K562 (cell line): ENCODE data around the gene CPT1A. TPM values are rescaled to one million over a fixed set of nuclear protein-coding genes. Genes with fewer than 3 reads are reported as not detected.

Experiments used
- ATAC-seq: fragments of 200-7000 bp; cut with Tn5 transposase; 3 replicates; pipeline ENCODE4 v1.9.1; 2020; ENCODE audit warnings: moderate library complexity
- BruUV-seq: library from RNA; stranded (reverse); fragments of 400-500 nt; replicated peaks from 2 replicates; lab custom pipeline; 2021; lab: Mats Ljungman, UMichigan
- CTCF ChIA-PET: fragments of 300-600 bp; formaldehyde crosslinking; extraction: SDS; loops from one replicate; lab custom pipeline; 2021; ENCODE audit warnings: low intra/inter-chr PET ratio; lab: Yijun Ruan, JAX
- POLR2A ChIA-PET: fragments of 300-600, 350-650 bp; sonication (Branson Sonifier 250); formaldehyde crosslinking; extraction: SDS; loops from one replicate; lab custom pipeline; 2021; ENCODE audit warnings: antibody characterized with exemption, inconsistent platforms; lab: Yijun Ruan, JAX
- DNase-seq, 4 experiments: peaks; one replicate each; pipeline versions ENCODE4 v3.0.0 to v3.0.0-alpha.2; 2011 to 2018; ENCODE audit warnings: low spot score in 3 of 4, mixed read lengths in 3 of 4; ENCODE audit errors: extremely low read depth in 1 of 4
- FAIRE-seq: peaks from 2 replicates; lab custom pipeline; 2011; peaks lifted over from hg19 to GRCh38; lab: Jason Lieb, UNC
- H2AFZ ChIP-seq: 2 replicates; pipeline ENCODE4 v1.6.0; 2011; ENCODE audit warnings: low read depth, low read length, control low read depth, inconsistent platforms
- H3K27ac ChIP-seq: fragments of 200-600 bp; 3 replicates; pipeline ENCODE4 v1.8.0; 2011; ENCODE audit warnings: low read depth, mild to moderate bottlenecking, control low read depth, inconsistent platforms, low read length, moderate library complexity, mixed read lengths; ENCODE audit errors: extremely low read depth
- H3K27me3 ChIP-seq, 2 experiments: fragments of 300-600 bp in 1 of 2; 2 replicates in 1 of 2; 3 replicates in 1 of 2; pipeline versions ENCODE4 v1.6.0 to v1.8.0; 2011; ENCODE audit warnings: inconsistent platforms in 2 of 2, low read length in 2 of 2, mild to moderate bottlenecking in 1 of 2, mixed read lengths in 1 of 2, moderate library complexity in 1 of 2; ENCODE audit not compliant: control insufficient read depth in 2 of 2, insufficient read depth in 2 of 2
- H3K36me3 ChIP-seq: fragments of 300-600 bp; 3 replicates; pipeline ENCODE4 v1.8.0; 2011; ENCODE audit warnings: mild to moderate bottlenecking, low read length, inconsistent platforms; ENCODE audit not compliant: control insufficient read depth, insufficient read depth
- H3K4me1 ChIP-seq, 2 experiments: fragments of 200-600 bp in 1 of 2; replicated peaks in 1 of 2; 2 replicates in 1 of 2; 3 replicates in 1 of 2; pipeline versions ENCODE4 v1.5.1 to v1.8.0; 2011; ENCODE audit warnings: inconsistent platforms in 2 of 2, low read length in 2 of 2, mild to moderate bottlenecking in 1 of 2, mixed read lengths in 1 of 2, moderate library complexity in 1 of 2; ENCODE audit not compliant: control insufficient read depth in 2 of 2, insufficient read depth in 2 of 2
- H3K4me2 ChIP-seq: 2 replicates; pipeline ENCODE4 v1.6.1; 2011; ENCODE audit warnings: low read length, control low read depth, inconsistent platforms, mixed read lengths; ENCODE audit not compliant: insufficient read depth
- H3K4me3 ChIP-seq: fragments of 200-600 bp; sonication (generic), shearing (Covaris generic); 2 replicates; pipeline ENCODE4 v1.5.1; 2016; ENCODE audit warnings: control low read depth, inconsistent platforms
- H3K79me2 ChIP-seq: fragments of 200-600 bp; 3 replicates; pipeline ENCODE4 v1.8.0; 2011; ENCODE audit warnings: low read length, inconsistent platforms; ENCODE audit not compliant: control insufficient read depth, insufficient read depth
- H3K9ac ChIP-seq, 2 experiments: 2 replicates each; pipeline versions ENCODE4 v1.6.0 to v1.6.1; 2011; ENCODE audit warnings: low read depth in 2 of 2, low read length in 2 of 2, control low read depth in 1 of 2, inconsistent platforms in 1 of 2, mild to moderate bottlenecking in 1 of 2, mixed read lengths in 1 of 2; ENCODE audit not compliant: insufficient read depth in 1 of 2
- H3K9me1 ChIP-seq: one replicate; pipeline ENCODE4 v1.6.0; 2011; ENCODE audit warnings: inconsistent platforms, mild to moderate bottlenecking, low read length, moderate library complexity; ENCODE audit not compliant: control insufficient read depth, insufficient read depth
- H3K9me3 ChIP-seq: replicated peaks from 2 replicates; pipeline ENCODE4 v1.5.1; 2011; ENCODE audit warnings: low read depth, low read length, inconsistent platforms; ENCODE audit not compliant: control insufficient read depth, insufficient read depth
- H4K20me1 ChIP-seq: replicated peaks from 2 replicates; pipeline ENCODE4 v1.6.1; 2011; ENCODE audit warnings: low read length, inconsistent platforms, mixed read lengths; ENCODE audit not compliant: control insufficient read depth, insufficient read depth
- POLR2A ChIP-seq: fragments of 450-650 bp; conservative IDR thresholded peaks from 2 replicates; pipeline ENCODE4 v1.6.1; 2016
- POLR2G ChIP-seq: fragments of 200-400 bp; formaldehyde crosslinking; IDR thresholded peaks from 2 replicates; pipeline ENCODE4 v1.6.1; 2017; ENCODE audit warnings: low read depth, mild to moderate bottlenecking, antibody characterized with exemption, low read length, moderate library complexity
- RBFOX2 ChIP-seq: fragments of 200-400 bp; formaldehyde crosslinking; IDR thresholded peaks from 2 replicates; pipeline ENCODE4 v1.6.1; 2017; ENCODE audit warnings: low read depth, mild to moderate bottlenecking, low read length, moderate library complexity
- SPI1 ChIP-seq: IDR thresholded peaks from 2 replicates; pipeline ENCODE4 v1.6.1; 2011; ENCODE audit warnings: low read depth, low read length, control low read depth, borderline replicate concordance
- SUPT5H ChIP-seq: fragments of 450-650 bp; IDR thresholded peaks from 2 replicates; pipeline ENCODE4 v1.6.1; 2016
- ZNF24 ChIP-seq: fragments of 450-650 bp; IDR thresholded peaks from 2 replicates; pipeline ENCODE4 v1.6.1; 2016
- WGBS: fragments of 100-300 bp; shearing (Covaris generic); methylation state at CpG from one replicate; pipeline ENCODE4 v1.1.6; 2016; ENCODE audit warnings: low coverage, mixed read lengths; ENCODE audit not compliant: insufficient coverage; ENCODE audit errors: missing lambda C conversion rate; 5-methylcytosine and 5-hydroxymethylcytosine counted together
- in situ Hi-C: fragments of 300-500 bp; cut with MboI; formaldehyde crosslinking; loops from 4 replicates; pipeline ENCODE4 v1.15.0; 2018; ENCODE audit warnings: inconsistent platforms, mixed read lengths
- intact Hi-C: fragments of 100-400 bp; cut with micrococcal nuclease; formaldehyde crosslinking; loops from 2 replicates; pipeline ENCODE4 v1.14.2; 2022
- polyA plus RNA-seq, 8 experiments: library from polyadenylated mRNA; depleted of rRNA in 4 of 8; stranded (reverse) in 5 of 8; unstranded in 3 of 8; fragments of >200 nt; fragmentation: Nextera tagmentation in 2 of 8; fragmentation: Illumina TruSeq in 1 of 8; extraction: Ambion mirVana in 2 of 8; extraction: Trizol in 1 of 8; gene quantifications; 2 replicates each; pipeline versions ENCODE4 v1.2.1 to v1.2.3, GENCODE V29; 2011 to 2014; ENCODE audit warnings: inconsistent platforms in 1 of 8, missing spikeins in 1 of 8
- total RNA-seq, 7 experiments: library from RNA; depleted of rRNA in 6 of 7; stranded (reverse); fragments of >200 nt in 6 of 7; fragmentation: Illumina TruSeq in 2 of 7; extraction: Trizol in 2 of 7; gene quantifications; 2 replicates each; pipeline versions ENCODE4 v1.2.1 to v1.2.3, GENCODE V29; 2011 to 2021; ENCODE audit warnings: low replicate concordance in 1 of 7
- TF ChIP-seq, protein P1 (sequence below): sonication (generic); formaldehyde crosslinking; IDR thresholded peaks from 2 replicates; pipeline ENCODE4 v1.8.0; 2022; ENCODE audit warnings: mild to moderate bottlenecking, missing genetic modification reagents
- TF ChIP-seq, protein P2 (sequence below): sonication (generic); formaldehyde crosslinking; IDR thresholded peaks from 2 replicates; pipeline ENCODE4 v1.8.1; 2023; ENCODE audit warnings: mild to moderate bottlenecking, missing genetic modification reagents

Gene CPT1A
- total and polyA plus RNA-seq, 9 of the 15 experiments (the other 6 are each of a cell fraction or from before 2014, with no cell fraction given): 2.6 to 29.1 (median 12.3) TPM

- Histone ChIP-seq H2AFZ (no peak overlapping the region), H3K4me3 (no peak overlapping the region), H3K36me3 (peaks cover 58% of the 10 kb centered on the region; the same call in 2 of the 3 replicates), H3K79me2 (no peaks in the 10 kb centered on the region), H3K27me3 (no peaks in the 10 kb centered on the region), H4K20me1 (no peaks in the 10 kb centered on the region), H3K4me2 (no peak overlapping the region), H3K4me1 (peaks cover 0 to 14% of the 10 kb centered on the region in 2 experiments; a peak in 2 of 5 replicates), H3K27ac (no peak overlapping the region), H3K9ac (peak overlapping the region in 1 of 2 experiments; percentile 52; a peak in 2 of 4 replicates), H3K9me3 (no peaks in the 10 kb centered on the region), H3K9me1 (no peaks in the 10 kb centered on the region)
- intact Hi-C loops (no loop called here), in situ Hi-C loops (no loop called here)
- no peak for DNase-seq
- WGBS: 89% methylated on average over 17 of the region's 17 CpGs
- CTCF ChIA-PET: no interaction called here
- no peak for FAIRE-seq
- TF ChIP-seq POLR2G: peak; percentile 28
- TF ChIP-seq, protein P1, sequence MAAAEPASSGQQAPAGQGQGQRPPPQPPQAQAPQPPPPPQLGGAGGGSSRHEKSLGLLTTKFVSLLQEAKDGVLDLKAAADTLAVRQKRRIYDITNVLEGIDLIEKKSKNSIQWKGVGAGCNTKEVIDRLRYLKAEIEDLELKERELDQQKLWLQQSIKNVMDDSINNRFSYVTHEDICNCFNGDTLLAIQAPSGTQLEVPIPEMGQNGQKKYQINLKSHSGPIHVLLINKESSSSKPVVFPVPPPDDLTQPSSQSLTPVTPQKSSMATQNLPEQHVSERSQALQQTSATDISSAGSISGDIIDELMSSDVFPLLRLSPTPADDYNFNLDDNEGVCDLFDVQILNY: no peak
- peak; percentile 40; the same call in 1 of the 2 replicates for TF ChIP-seq SPI1
- TF ChIP-seq, protein P2, sequence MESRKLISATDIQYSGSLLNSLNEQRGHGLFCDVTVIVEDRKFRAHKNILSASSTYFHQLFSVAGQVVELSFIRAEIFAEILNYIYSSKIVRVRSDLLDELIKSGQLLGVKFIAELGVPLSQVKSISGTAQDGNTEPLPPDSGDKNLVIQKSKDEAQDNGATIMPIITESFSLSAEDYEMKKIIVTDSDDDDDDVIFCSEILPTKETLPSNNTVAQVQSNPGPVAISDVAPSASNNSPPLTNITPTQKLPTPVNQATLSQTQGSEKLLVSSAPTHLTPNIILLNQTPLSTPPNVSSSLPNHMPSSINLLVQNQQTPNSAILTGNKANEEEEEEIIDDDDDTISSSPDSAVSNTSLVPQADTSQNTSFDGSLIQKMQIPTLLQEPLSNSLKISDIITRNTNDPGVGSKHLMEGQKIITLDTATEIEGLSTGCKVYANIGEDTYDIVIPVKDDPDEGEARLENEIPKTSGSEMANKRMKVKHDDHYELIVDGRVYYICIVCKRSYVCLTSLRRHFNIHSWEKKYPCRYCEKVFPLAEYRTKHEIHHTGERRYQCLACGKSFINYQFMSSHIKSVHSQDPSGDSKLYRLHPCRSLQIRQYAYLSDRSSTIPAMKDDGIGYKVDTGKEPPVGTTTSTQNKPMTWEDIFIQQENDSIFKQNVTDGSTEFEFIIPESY (CRISPR knock-in tag): 0 out of 2 replicates have a peak, but pooled peaks have one; percentile 54
- peak; percentile 46; the same call in 1 of the 2 replicates for TF ChIP-seq SUPT5H
- TF ChIP-seq RBFOX2: peak; percentile 23; the same call in 1 of the 2 replicates
- peak; percentile 57 for TF ChIP-seq POLR2A
- no peak for TF ChIP-seq ZNF24
- peak; percentile 56 for ATAC-seq
- TSS peak; percentile 4 for BruUV-seq
- POLR2A ChIA-PET: interaction anchor here (0.6 to 3.1 kb wide), 3 partner anchors 10 to 247 kb away, joined by 3 to 9 read pairs (median 5); no protein-coding TSS in a partner anchor
Observed at GRCh38 chr11:68890490-68891231, 48.9 kb upstream of the CPT1A start.
